Endothelial cell (in vitro differentiated cells): ENCODE measurements around the gene BPTF. TPM values are rescaled to one million over a fixed set of nuclear protein-coding genes. Genes with fewer than 3 reads are reported as not detected.
"Not testable (repeated sequence)": the region's sequence is repeated elsewhere in the genome, so short reads cannot be mapped to it uniquely, and the experiment has no call there.

Source experiments
- DNase-seq: peaks from one replicate; pipeline ENCODE4 v3.0.0; 2021; ENCODE audit warnings: low spot score
- H3K27ac Mint-ChIP-seq: one replicate; pipeline ENCODE4 v1.8.0; 2021; ENCODE audit warnings: mixed read lengths, inconsistent platforms; ENCODE audit not compliant: unreplicated experiment
- H3K27me3 Mint-ChIP-seq: one replicate; pipeline ENCODE4 v1.8.0; 2021; ENCODE audit warnings: mild to moderate bottlenecking, moderate library complexity, mixed read lengths, inconsistent platforms; ENCODE audit not compliant: unreplicated experiment
- H3K36me3 Mint-ChIP-seq: one replicate; pipeline ENCODE4 v1.8.0; 2021; ENCODE audit warnings: mild to moderate bottlenecking, low read depth, mixed read lengths, inconsistent platforms; ENCODE audit not compliant: unreplicated experiment
- H3K4me1 Mint-ChIP-seq: one replicate; pipeline ENCODE4 v1.8.0; 2021; ENCODE audit warnings: mild to moderate bottlenecking, mixed read lengths, inconsistent platforms; ENCODE audit not compliant: unreplicated experiment
- H3K4me3 Mint-ChIP-seq: one replicate; pipeline ENCODE4 v1.8.0; 2021; ENCODE audit warnings: mild to moderate bottlenecking, mixed read lengths, inconsistent platforms; ENCODE audit not compliant: unreplicated experiment
- H3K9me3 Mint-ChIP-seq: one replicate; pipeline ENCODE4 v1.8.0; 2021; ENCODE audit warnings: mixed read lengths, inconsistent platforms; ENCODE audit not compliant: unreplicated experiment
- total RNA-seq: library from RNA; stranded (reverse); fragmentation: NEBNext Ultra II Directional; extraction: Animal tissue kit (Norgen Biotek cat#: 25700); gene quantifications from one replicate; pipeline ENCODE4 v1.2.1, GENCODE V29; 2021; ENCODE audit not compliant: unreplicated experiment
- TF ChIP-seq, protein P1 (sequence below): fragments of 200-600 bp; sonication (generic); IDR thresholded peaks from one replicate; pipeline ENCODE4 v1.5.0; 2021; ENCODE audit warnings: antibody characterized with exemption; ENCODE audit not compliant: unreplicated experiment

The BPTF gene
- total RNA-seq, 1 donor from 2014 or later, result 115 TPM

DNA sequence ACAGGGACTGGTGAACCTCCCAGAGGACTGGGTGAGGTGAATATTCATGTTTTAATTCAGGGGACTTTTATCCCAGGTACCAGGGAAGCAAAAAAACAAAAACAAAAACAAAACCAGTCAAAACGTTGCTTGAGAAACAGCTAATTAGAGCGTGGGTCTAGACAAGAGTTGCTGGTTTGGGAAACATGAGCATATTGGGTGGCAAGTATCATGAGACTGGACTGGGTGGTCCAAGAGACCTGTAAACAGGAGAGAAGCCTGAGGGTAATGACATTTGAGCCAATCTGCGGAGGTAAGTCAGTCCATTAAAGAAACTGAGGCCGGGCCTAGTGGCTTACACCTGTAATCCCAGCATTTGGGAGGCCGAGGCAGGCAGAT, 11.5 kb upstream of the BPTF start:
- H3K4me3 Mint-ChIP-seq, result no peak overlapping the region
- no peak for DNase-seq
- H3K9me3 Mint-ChIP-seq, result no peaks in the 10 kb centered on the region
- H3K36me3 Mint-ChIP-seq, result no peaks in the 10 kb centered on the region
- H3K4me1 Mint-ChIP-seq, result no peaks in the 10 kb centered on the region
- TF ChIP-seq, protein P1, sequence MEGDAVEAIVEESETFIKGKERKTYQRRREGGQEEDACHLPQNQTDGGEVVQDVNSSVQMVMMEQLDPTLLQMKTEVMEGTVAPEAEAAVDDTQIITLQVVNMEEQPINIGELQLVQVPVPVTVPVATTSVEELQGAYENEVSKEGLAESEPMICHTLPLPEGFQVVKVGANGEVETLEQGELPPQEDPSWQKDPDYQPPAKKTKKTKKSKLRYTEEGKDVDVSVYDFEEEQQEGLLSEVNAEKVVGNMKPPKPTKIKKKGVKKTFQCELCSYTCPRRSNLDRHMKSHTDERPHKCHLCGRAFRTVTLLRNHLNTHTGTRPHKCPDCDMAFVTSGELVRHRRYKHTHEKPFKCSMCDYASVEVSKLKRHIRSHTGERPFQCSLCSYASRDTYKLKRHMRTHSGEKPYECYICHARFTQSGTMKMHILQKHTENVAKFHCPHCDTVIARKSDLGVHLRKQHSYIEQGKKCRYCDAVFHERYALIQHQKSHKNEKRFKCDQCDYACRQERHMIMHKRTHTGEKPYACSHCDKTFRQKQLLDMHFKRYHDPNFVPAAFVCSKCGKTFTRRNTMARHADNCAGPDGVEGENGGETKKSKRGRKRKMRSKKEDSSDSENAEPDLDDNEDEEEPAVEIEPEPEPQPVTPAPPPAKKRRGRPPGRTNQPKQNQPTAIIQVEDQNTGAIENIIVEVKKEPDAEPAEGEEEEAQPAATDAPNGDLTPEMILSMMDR, result no peak
- peaks cover 1% of the 10 kb centered on the region for H3K27me3 Mint-ChIP-seq
- H3K27ac Mint-ChIP-seq, result no peak overlapping the region

DNA sequence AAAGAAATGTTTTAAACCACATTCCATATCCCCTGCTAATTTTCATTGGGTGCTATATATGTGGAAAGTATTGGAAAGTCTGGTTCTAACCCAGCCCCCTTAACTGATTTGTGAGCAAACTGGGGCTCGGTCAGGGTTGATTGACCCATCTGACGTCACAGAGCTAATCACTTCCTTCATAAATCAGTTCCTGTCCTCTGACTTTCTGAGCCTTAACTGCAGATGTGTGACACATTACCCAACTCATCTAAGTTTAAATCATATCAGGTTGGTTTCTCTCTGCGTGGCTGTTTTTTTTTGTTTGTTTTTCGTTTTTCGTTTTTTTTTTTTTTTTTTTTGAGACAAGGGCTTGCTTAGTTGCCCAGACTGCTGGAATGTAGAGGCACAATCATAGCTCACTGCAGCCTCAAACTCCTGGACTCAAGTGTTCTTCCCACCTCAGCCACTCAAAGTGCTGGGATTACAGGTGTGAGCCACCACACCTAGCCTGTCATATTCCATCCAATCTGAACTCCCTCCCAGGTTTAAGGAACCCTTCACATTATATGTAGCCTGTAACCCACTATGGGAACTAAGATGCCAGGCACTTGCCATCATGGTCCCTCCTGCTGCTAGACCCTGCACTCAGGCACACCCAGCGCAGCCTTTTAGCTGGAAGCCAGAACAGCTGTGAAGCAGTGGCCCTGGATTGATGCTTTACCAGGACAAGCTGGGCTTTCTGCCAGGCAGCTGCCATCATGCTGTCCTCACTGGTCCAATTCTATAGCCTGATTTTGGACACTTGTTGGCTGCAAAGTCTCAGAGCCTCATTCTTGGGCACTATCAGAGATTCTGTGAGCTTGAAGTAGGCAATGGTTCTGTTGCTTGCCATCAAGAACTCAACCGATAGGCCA, 6.9 kb upstream of the BPTF start:
- H3K36me3 Mint-ChIP-seq, result no peaks in the 10 kb centered on the region
- DNase-seq, result no peak
- H3K9me3 Mint-ChIP-seq, result no peaks in the 10 kb centered on the region
- H3K4me1 Mint-ChIP-seq, result no peaks in the 10 kb centered on the region
- H3K27me3 Mint-ChIP-seq, result no peaks in the 10 kb centered on the region
- H3K4me3 Mint-ChIP-seq, result no peak overlapping the region
- TF ChIP-seq, protein P1, result no peak
- H3K27ac Mint-ChIP-seq, result no peak overlapping the region

DNA sequence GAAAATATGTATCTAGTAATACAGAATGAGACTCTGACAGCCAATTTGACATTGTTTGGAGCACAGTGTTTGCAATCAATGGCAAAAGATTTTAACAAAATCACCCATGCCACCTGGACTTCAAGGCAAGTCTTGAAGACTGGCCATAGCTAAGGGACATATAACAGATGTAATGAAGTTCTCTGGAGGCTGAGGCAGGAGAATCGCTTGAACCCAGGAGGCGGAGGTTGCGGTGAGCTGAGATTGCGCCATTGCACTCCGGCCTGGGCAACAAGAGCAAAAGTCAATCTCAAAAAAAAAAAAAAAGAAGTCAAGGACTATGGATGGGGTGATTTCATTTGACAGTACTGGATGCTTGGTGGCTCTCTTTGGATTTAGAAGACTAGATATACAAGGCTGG, 5.6 kb upstream of the BPTF start:
- no peaks in the 10 kb centered on the region for H3K36me3 Mint-ChIP-seq
- H3K27ac Mint-ChIP-seq, result no peak overlapping the region
- H3K9me3 Mint-ChIP-seq, result no peaks in the 10 kb centered on the region

DNA sequence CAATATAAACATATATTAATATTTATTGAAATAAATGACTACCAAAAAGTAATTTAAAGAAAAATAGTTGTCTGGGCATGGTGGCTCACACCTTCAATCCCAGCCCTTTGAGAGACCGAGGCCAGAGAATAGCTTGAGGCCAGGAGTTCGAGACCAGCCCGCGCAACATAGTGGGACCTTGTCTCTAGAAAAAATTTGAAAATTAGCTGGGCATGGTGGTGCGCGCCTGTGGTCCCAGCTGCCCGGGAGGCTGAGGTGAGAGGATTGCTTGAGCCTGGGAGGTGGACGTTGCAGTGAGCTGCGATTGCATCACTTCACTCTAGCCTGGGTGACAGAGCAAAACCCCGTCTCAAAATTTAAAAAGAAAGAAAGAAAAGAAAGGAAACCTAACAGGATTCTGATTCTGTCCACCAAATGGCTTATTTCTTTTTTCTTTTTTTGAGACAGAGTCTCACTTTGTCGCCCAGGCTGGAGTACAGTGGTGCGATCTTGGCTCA, 3.4 kb upstream of the BPTF start:
- Mint-ChIP-seq H3K36me3 (peaks cover 7% of the 10 kb centered on the region), H3K4me1 (no peaks in the 10 kb centered on the region)

More for the DNA sequence above, 5.6 kb upstream of the BPTF start:
- Mint-ChIP-seq H3K4me3 (no peak overlapping the region), H3K4me1 (no peaks in the 10 kb centered on the region), H3K27me3 (no peaks in the 10 kb centered on the region)
- TF ChIP-seq, protein P1, result no peak
- DNase-seq, result no peak

DNA sequence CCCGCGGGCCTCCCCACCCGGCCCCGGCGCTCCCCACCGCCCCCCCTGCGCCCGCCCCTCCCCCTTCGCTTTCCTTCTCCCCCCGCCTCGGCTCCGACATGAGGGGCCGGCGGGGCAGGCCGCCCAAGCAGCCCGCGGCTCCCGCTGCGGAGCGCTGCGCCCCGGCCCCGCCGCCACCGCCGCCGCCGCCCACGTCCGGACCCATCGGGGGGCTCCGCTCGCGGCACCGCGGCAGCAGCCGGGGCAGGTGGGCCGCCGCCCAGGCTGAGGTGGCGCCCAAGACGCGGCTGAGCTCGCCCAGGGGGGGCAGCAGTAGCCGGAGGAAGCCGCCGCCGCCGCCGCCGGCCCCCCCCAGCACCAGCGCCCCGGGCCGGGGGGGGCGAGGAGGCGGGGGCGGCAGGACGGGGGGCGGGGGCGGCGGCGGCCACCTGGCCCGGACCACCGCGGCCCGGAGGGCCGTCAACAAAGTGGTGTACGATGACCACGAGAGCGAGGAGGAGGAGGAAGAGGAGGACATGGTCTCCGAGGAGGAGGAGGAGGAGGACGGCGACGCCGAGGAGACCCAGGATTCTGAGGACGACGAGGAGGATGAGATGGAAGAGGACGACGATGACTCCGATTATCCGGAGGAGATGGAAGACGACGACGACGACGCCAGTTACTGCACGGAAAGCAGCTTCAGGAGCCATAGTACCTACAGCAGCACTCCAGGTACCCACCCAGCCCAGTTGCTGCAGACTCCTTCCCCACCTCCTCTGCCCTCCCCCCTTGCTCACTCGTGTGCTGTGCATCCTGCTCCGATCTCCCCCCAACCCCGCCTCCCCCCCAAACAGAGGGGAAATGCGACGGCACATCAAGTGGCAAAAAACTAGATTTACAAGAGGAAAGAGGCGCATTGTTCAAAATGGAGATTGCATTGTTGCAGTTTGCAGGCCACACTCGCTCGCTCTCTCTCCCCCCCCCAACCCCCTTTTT, 611 bp downstream of the BPTF start:
- not testable (repeated sequence) for H3K36me3 Mint-ChIP-seq, H3K9me3 Mint-ChIP-seq, H3K27me3 Mint-ChIP-seq
- peak; percentile 44 for DNase-seq
- Mint-ChIP-seq H3K27ac (peak overlapping the region; percentile 97), H3K4me1 (peaks cover 24% of the 10 kb centered on the region), H3K4me3 (peak overlapping the region; percentile 100)

More for the DNA sequence above, 3.4 kb upstream of the BPTF start:
- no peak overlapping the region for H3K4me3 Mint-ChIP-seq
- peaks cover 1% of the 10 kb centered on the region for H3K27me3 Mint-ChIP-seq
- H3K27ac Mint-ChIP-seq, result no peak overlapping the region
- DNase-seq, result no peak
- H3K9me3 Mint-ChIP-seq, result no peaks in the 10 kb centered on the region
- TF ChIP-seq, protein P1, result no peak
